Loucy (cell line): ENCODE results near the gene CCDC33.

Source experiments
- H2AFZ ChIP-seq: fragments of 200-600 bp; sonication (generic); 2 replicates; pipeline ENCODE4 v1.6.0; 2016; ENCODE audit warnings: antibody characterized with exemption, mild to moderate bottlenecking, low read length, moderate library complexity
- H3F3A ChIP-seq: fragments of 200-600 bp; 2 replicates; pipeline ENCODE4 v1.6.0; 2016; ENCODE audit warnings: antibody characterized with exemption, low read depth, mild to moderate bottlenecking
- H3K27me3 ChIP-seq: fragments of 200-600 bp; sonication (generic); 2 replicates; pipeline ENCODE4 v1.6.1; 2014; ENCODE audit warnings: low read length, mild to moderate bottlenecking; ENCODE audit not compliant: insufficient read depth, poor library complexity, severe bottlenecking
- H3K36me3 ChIP-seq: fragments of 200-600 bp; sonication (generic); 2 replicates; pipeline ENCODE4 v1.6.1; 2016; ENCODE audit warnings: low read length; ENCODE audit not compliant: insufficient read depth
- H3K4me1 ChIP-seq: fragments of 200-600 bp; sonication (generic); 2 replicates; pipeline ENCODE4 v1.5.1; 2014; ENCODE audit warnings: low read length, mild to moderate bottlenecking; ENCODE audit not compliant: insufficient read depth, poor library complexity, severe bottlenecking
- H3K4me2 ChIP-seq: fragments of 200-600 bp; sonication (generic); 2 replicates; pipeline ENCODE4 v1.6.0; 2014; ENCODE audit warnings: antibody characterized with exemption, low read length, low read depth, mild to moderate bottlenecking; ENCODE audit not compliant: poor library complexity, severe bottlenecking
- H3K4me3 ChIP-seq: fragments of 200-600 bp; sonication (generic); 2 replicates; pipeline ENCODE4 v1.5.1; 2014; ENCODE audit warnings: low read length, mild to moderate bottlenecking, mixed read lengths; ENCODE audit not compliant: poor library complexity, severe bottlenecking
- H3K79me2 ChIP-seq: fragments of 200-600 bp; sonication (generic); 2 replicates; pipeline ENCODE4 v1.6.1; 2014; ENCODE audit warnings: low read length; ENCODE audit not compliant: insufficient read depth
- H3K9ac ChIP-seq: fragments of 200-600 bp; sonication (generic); 2 replicates; pipeline ENCODE4 v1.6.0; 2014; ENCODE audit warnings: mild to moderate bottlenecking, low read depth, low read length, moderate library complexity; ENCODE audit not compliant: poor library complexity, severe bottlenecking
- H3K9me2 ChIP-seq: fragments of 200-600 bp; sonication (generic); replicated peaks from 2 replicates; pipeline ENCODE4 v1.6.1; 2016; ENCODE audit warnings: low read depth, low read length, mixed read lengths
- H3K9me3 ChIP-seq: fragments of 200-600 bp; sonication (generic); 2 replicates; pipeline ENCODE4 v1.6.1; 2014; ENCODE audit warnings: mild to moderate bottlenecking, antibody characterized with exemption, low read length, low read depth; ENCODE audit not compliant: insufficient read depth
- H4K20me1 ChIP-seq: fragments of 200-600 bp; sonication (generic); 2 replicates; pipeline ENCODE4 v1.6.0; 2014; ENCODE audit warnings: antibody characterized with exemption, low read length, mild to moderate bottlenecking; ENCODE audit not compliant: insufficient read depth, poor library complexity, severe bottlenecking
- CTCF ChIP-seq: fragments of 200-600 bp; sonication (generic); conservative IDR thresholded peaks from 2 replicates; pipeline ENCODE4 v1.5.1; 2014; ENCODE audit warnings: mild to moderate bottlenecking, antibody characterized with exemption, low read length
- EZH2phosphoT487 ChIP-seq: fragments of 200-600 bp; IDR thresholded peaks from 2 replicates; pipeline ENCODE4 v1.6.1; 2018; ENCODE audit warnings: antibody characterized with exemption, mild to moderate bottlenecking, moderate library complexity, borderline replicate concordance

Gene CCDC33

GRCh38 chr15:74257105-74257504 lies 21.0 kb downstream of the CCDC33 start:
- Histone ChIP-seq H2AFZ (no peak overlapping the region), H3K27me3 (no peaks in the 10 kb centered on the region), H3K4me3 (no peak overlapping the region), H3K9me3 (no peaks in the 10 kb centered on the region), H3K4me2 (no peak overlapping the region), H3K4me1 (no peaks in the 10 kb centered on the region), H3K79me2 (no peaks in the 10 kb centered on the region), H3F3A (no peaks in the 10 kb centered on the region), H3K9ac (no peak overlapping the region), H3K36me3 (no peaks in the 10 kb centered on the region), H4K20me1 (no peaks in the 10 kb centered on the region), H3K9me2 (no peaks in the 10 kb centered on the region)
- TF ChIP-seq CTCF (no peak), EZH2phosphoT487 (no peak)

GRCh38 chr15:74257623-74258022 lies 21.5 kb downstream of the CCDC33 start:
- H3K27me3 ChIP-seq: no peaks in the 10 kb centered on the region
- H3K4me1 ChIP-seq: no peaks in the 10 kb centered on the region
- H3K9ac ChIP-seq: no peak overlapping the region
- H3K79me2 ChIP-seq: no peaks in the 10 kb centered on the region
- H3K4me3 ChIP-seq: no peak overlapping the region
- no peaks in the 10 kb centered on the region for H4K20me1 ChIP-seq
- H3K4me2 ChIP-seq: no peak overlapping the region
- TF ChIP-seq EZH2phosphoT487 (no peak), CTCF (no peak)
- H3K9me3 ChIP-seq: no peaks in the 10 kb centered on the region
- no peak overlapping the region for H2AFZ ChIP-seq
- no peaks in the 10 kb centered on the region for H3K36me3 ChIP-seq
- no peaks in the 10 kb centered on the region for H3F3A ChIP-seq
- no peaks in the 10 kb centered on the region for H3K9me2 ChIP-seq

GRCh38 chr15:74258456-74259291 lies 22.5 kb downstream of the CCDC33 start:
- H3K9me2 ChIP-seq: no peaks in the 10 kb centered on the region
- no peaks in the 10 kb centered on the region for H3K9me3 ChIP-seq
- no peaks in the 10 kb centered on the region for H3F3A ChIP-seq
- no peaks in the 10 kb centered on the region for H3K4me1 ChIP-seq
- H2AFZ ChIP-seq: no peak overlapping the region
- TF ChIP-seq EZH2phosphoT487 (no peak), CTCF (no peak)
- no peak overlapping the region for H3K4me2 ChIP-seq
- H3K79me2 ChIP-seq: no peaks in the 10 kb centered on the region
- no peak overlapping the region for H3K9ac ChIP-seq
- H4K20me1 ChIP-seq: no peaks in the 10 kb centered on the region
- no peaks in the 10 kb centered on the region for H3K27me3 ChIP-seq
- H3K4me3 ChIP-seq: no peak overlapping the region
- no peaks in the 10 kb centered on the region for H3K36me3 ChIP-seq
